Lower leg skin (tissue), 4 donors: ENCODE results near the gene LGR5. TPM values are rescaled to one million over a fixed set of nuclear protein-coding genes. Genes with fewer than 3 reads are reported as not detected.

Source experiments
- DNase-seq, 2 donors: peaks; one replicate each; pipeline ENCODE4 v3.0.0-alpha.2; 2019; ENCODE audit warnings: low spot score in 2 of 2
- H3K4me3 ChIP-seq: fragments of 200-600 bp; sonication (generic); 2 replicates; pipeline ENCODE4 v1.5.1; 2017; ENCODE audit warnings: mild to moderate bottlenecking, low read depth; ENCODE audit not compliant: poor library complexity, severe bottlenecking
- POLR2A ChIP-seq, 2 donors: fragments of 450-650 bp; IDR thresholded peaks; one replicate each; pipeline ENCODE4 v1.6.1; 2016 to 2017; ENCODE audit warnings: antibody characterized with exemption in 2 of 2, mild to moderate bottlenecking in 1 of 2, moderate library complexity in 1 of 2
- WGBS, 2 donors: methylation state at CpG; one replicate each; pipeline ENCODE4 v1.1.5; 2018; 5-methylcytosine and 5-hydroxymethylcytosine counted together
- intact Hi-C: fragments of 100-400 bp; cut with DNase I; formaldehyde crosslinking; loops from one replicate; pipeline ENCODE4 v1.15.0; 2023; ENCODE audit warnings: low total_unique reads
- total RNA-seq, 4 donors: library from RNA; depleted of rRNA; stranded (reverse); fragments of >200 nt; gene quantifications; one replicate each; pipeline ENCODE4 v1.1.0, GENCODE V29; 2016
- TF ChIP-seq, protein P1 (sequence below), 3 donors: fragments of 450-650 bp; IDR thresholded peaks; one replicate each; pipeline ENCODE4 v1.5.1; 2016; ENCODE audit warnings: antibody characterized with exemption in 3 of 3, mild to moderate bottlenecking in 3 of 3, moderate library complexity in 2 of 3

LGR5 gene
- total RNA-seq, 4 donors from 2014 or later: 1.1 to 6.3 (median 1.3) TPM

DNA sequence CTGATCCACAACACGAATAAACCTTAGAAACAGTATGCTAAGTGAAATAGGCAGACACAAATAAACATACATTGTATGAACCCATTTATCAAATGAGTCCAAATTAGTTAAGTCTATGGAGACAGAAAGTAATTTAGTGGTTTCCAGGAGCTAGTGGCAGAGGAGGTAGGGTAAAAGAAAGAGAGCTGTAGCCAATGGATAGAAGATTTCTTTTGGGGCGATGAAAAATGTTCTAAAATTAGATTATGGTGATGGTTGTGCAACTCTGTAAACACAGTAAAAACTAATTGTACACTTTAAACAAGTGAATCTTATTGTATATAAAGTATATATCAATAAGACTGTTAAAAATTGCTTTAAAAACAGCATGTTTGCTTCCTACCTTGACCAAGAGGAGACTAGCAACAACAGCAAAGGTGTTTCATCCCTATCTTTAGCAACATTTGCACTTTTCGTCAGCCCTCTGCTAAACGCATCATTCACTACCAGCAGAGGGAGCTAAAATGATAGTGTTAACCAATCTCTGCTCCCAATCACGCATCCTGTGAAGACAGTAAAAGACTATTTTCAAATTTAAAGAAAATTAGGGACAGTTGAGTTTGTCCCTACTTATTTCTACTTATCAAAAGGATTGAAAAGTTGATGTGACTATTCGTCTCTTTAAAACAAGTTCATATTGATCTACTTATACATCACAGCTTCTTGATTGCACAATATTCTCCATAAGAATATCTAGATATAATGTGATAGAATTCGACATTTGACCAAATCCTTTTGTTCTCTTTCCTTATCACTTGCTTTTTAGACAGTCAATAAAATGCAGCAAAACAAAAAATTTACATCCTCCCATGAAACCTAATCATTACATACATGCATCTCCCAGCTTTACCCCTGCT lies 24.0 kb upstream of the LGR5 start:
- intact Hi-C loops: loop anchor here (10.0 kb wide), 1 partner anchor 329 kb away; no protein-coding TSS in a partner anchor

DNA sequence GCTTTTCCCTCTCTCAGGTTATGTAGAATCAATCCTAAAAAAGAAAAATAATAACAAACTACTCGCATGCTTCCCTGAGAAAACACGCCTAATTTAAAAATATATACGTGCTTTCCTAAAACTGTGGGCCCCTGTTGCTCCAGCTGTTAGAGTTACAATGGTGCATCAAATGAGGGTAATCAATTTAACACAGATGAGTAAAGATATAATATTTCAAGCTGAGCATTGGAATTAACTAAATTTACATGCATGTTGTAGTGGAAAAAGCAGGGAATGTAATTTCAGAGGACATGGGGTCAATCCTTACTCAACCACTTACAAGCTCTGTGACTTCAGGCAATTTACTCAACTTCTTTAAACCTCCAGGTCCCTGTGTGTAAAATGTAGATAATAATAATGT lies 22.4 kb upstream of the LGR5 start:
- TF ChIP-seq, protein P1, sequence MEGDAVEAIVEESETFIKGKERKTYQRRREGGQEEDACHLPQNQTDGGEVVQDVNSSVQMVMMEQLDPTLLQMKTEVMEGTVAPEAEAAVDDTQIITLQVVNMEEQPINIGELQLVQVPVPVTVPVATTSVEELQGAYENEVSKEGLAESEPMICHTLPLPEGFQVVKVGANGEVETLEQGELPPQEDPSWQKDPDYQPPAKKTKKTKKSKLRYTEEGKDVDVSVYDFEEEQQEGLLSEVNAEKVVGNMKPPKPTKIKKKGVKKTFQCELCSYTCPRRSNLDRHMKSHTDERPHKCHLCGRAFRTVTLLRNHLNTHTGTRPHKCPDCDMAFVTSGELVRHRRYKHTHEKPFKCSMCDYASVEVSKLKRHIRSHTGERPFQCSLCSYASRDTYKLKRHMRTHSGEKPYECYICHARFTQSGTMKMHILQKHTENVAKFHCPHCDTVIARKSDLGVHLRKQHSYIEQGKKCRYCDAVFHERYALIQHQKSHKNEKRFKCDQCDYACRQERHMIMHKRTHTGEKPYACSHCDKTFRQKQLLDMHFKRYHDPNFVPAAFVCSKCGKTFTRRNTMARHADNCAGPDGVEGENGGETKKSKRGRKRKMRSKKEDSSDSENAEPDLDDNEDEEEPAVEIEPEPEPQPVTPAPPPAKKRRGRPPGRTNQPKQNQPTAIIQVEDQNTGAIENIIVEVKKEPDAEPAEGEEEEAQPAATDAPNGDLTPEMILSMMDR (IDR thresholded peaks at IDR 0.05): no peak
- no peak for TF ChIP-seq POLR2A (IDR thresholded peaks at IDR 0.05)
- intact Hi-C loops: loop anchor here (10.0 kb wide), 1 partner anchor 328 kb away; no protein-coding TSS in a partner anchor
- 94% methylated on average over 3 of the region's 3 CpGs for WGBS, 2 donors
- H3K4me3 ChIP-seq: no peak overlapping the region
- DNase-seq: no peak

More for the DNA sequence above, 24.0 kb upstream of the LGR5 start:
- no peak overlapping the region for H3K4me3 ChIP-seq
- no peak for TF ChIP-seq POLR2A (IDR thresholded peaks at IDR 0.05)
- no peak for DNase-seq
- WGBS, 2 donors: 24 to 25% methylated on average over 7 of the region's 7 CpGs

DNA sequence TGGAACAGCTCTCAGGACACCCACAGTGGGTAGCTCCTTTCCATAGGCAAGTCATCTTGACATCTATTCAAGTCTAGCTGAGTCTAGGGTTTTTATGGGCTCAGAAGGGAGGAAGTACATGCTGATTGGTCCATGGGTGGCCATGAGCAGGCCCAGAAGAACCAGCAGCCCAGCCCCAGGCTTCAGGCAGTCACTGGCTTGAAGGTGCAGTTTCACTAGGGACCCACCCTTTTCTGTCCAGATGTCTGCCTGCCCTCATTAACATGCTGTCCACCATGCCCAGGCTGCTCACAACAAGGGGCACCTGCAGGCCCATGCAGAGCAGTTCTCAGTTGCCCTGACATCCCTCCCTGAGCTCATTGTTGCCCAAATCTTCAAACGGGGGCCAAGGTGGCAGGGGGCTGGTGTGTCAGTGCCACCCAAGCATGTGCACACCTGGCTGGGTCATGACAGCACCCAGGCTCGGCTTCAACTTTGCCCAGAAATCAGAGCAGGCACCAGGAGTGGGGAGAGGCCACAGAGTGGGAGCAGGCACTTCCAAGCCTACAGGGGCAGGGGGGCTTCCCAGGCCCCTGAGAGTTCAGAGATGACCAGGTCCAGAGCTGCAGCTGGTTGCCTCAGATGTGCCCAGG lies 18.7 kb upstream of the LGR5 start:
- H3K4me3 ChIP-seq: no peak overlapping the region
- DNase-seq: no peak
- no peak for TF ChIP-seq POLR2A (IDR thresholded peaks at IDR 0.05)
- WGBS, 2 donors: 93 to 100% methylated on average over 1 to 2 of the region's 2 CpGs
- intact Hi-C loops: loop anchor here (10.0 kb wide), 1 partner anchor 214 kb away; no protein-coding TSS in a partner anchor

DNA sequence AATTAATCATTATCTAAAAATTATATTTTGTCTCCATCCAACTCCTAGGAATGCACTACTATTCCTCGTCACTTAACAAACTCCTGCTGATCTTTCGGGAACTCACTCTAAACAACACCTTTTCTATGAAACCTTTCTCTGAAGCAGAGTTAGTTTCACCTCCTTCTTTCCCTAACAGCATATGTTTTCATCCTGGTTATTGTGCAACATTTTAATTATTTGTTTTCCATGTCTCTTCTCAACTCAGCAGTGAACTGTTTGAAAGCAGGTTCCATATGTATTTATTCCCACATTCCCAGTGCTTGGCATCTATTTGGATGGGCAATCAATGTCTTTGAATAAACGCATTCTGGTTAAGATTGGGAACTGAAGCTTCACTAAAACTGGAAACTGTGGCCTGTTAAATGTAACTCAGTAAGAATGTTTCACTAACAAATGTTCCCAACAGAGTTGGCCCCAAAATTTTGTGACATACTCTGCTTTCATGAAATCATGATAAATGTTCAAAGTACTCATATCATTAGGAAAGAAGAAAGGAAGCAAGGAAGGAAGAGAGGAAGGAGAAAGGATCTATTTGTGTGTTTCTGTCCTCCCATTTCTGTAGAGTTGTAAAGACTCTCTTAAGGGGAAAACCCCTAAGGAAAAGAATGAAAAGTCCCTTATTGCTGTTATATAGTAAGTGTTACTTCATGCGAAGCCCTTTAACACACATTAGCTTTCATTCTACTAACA lies 13.9 kb upstream of the LGR5 start:
- TF ChIP-seq, protein P1 (IDR thresholded peaks at IDR 0.05): no peak
- TF ChIP-seq POLR2A (IDR thresholded peaks at IDR 0.05): no peak
- 95 to 96% methylated on average over 4 of the region's 4 CpGs for WGBS, 2 donors
- intact Hi-C loops: loop anchor here (10.0 kb wide), 1 partner anchor 209 kb away; no protein-coding TSS in a partner anchor

DNA sequence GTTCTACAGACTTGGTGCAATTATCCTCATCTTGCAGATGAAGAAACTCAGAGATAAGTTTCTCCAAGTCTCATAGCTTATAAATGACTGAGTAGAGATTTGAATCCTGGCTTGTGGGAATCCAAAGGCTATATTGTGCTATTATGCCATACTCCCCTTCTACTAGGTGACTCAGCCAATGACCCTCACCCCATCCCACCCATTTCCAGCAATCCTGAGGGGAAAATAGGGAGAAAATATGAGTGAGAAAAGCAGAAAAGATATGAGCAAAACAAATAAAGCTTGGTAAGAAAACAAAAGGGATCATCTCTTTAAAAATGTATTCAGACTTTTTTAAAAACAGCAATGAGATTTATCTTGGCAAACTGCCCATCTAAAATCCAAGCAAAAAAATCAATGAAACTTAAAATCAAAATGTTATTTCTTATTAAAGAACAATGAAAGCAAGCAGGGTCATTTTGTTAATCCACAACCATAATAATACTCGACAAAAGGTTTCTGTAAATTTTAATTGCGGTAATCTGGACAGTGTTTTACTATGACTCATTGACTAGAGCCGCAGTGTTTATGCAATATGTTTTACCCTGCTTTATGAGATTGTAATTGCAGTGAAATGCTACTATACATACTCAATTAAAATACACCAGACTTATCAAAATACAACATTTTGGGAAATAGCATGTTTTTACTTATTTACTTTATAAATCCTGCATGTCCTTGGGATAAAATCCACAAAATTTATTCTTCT lies 13.1 kb upstream of the LGR5 start:
- H3K4me3 ChIP-seq: no peak overlapping the region
- WGBS, 2 donors: 68 to 83% methylated on average over 3 of the region's 3 CpGs
- intact Hi-C loops: loop anchor here (10.0 kb wide), 1 partner anchor 208 kb away; no protein-coding TSS in a partner anchor
- no peak for DNase-seq
- TF ChIP-seq, protein P1 (IDR thresholded peaks at IDR 0.05): no peak
- no peak for TF ChIP-seq POLR2A (IDR thresholded peaks at IDR 0.05)

More for the DNA sequence above, 13.9 kb upstream of the LGR5 start:
- H3K4me3 ChIP-seq: no peak overlapping the region
- DNase-seq: no peak

DNA sequence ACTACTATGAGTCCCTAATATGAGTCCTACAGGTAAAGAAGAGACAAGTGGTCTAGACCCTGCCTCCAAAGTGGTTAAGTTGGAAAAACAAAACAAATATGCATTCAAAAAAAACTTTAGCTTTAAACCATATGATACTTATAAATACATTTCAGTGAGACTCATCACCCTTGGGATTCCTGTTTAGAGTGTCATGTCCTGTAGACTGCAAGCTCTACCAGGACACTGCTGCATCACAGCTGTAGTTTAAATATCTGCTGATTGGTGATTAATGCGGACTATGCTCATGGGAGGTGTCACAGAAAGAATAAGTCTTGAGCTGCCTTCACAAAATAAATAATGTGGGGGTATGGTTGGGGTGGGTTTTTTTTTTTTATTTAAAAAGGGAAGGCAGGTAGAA lies 8.8 kb upstream of the LGR5 start:
- no peak overlapping the region for H3K4me3 ChIP-seq
- intact Hi-C loops: no loop called here
- TF ChIP-seq, protein P1 (IDR thresholded peaks at IDR 0.05): no peak
- no peak for TF ChIP-seq POLR2A (IDR thresholded peaks at IDR 0.05)
- WGBS, 2 donors: 92 to 100% methylated on average over 1 of the region's 1 CpG
- no peak for DNase-seq
